NCI-H2227 (cell line): Measurements from ENCODE around the gene CTCFL.

Experiments
- DNase-seq: peaks from one replicate; lab custom pipeline; 2025; ENCODE audit not compliant: unreplicated experiment; lab: John Stamatoyannopoulos, UW

CTCFL gene

GRCh38 chr20:57468523-57469417, 56.2 kb downstream of the CTCFL start:
- DNase-seq, result no peak

- no peak for DNase-seq
These were observed 57.2 kb downstream of the CTCFL start for GRCh38 chr20:57467742-57468141.

DNA sequence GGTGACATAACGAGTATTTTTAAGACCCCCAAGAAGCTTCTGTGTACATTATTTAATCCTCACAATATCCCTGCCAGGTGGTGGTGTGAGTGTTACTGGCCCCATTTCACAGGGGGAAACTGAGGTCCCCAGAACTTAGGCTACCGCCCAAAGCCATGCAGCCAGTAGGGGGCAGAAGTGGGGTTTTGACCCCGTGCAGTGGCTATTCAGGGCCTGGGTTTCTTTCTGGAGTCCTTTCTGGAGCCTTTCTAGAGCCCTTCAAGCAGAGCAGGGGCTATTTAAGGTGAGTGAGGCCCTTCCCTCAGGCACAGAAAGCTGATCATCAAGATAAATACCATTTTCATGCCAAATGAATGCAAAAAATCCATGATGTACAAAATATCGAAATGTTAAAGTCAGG, 59.0 kb downstream of the CTCFL start:
- DNase-seq, result no peak

- DNase-seq, result no peak
These were observed 59.5 kb downstream of the CTCFL start for GRCh38 chr20:57465486-57465885.

- no peak for DNase-seq
These were observed 60.2 kb downstream of the CTCFL start for GRCh38 chr20:57464642-57465211.

- no peak for DNase-seq
These were observed 62.2 kb downstream of the CTCFL start for GRCh38 chr20:57462781-57463180.

- no peak for DNase-seq
These were observed 63.2 kb downstream of the CTCFL start for GRCh38 chr20:57461726-57462125.

DNA sequence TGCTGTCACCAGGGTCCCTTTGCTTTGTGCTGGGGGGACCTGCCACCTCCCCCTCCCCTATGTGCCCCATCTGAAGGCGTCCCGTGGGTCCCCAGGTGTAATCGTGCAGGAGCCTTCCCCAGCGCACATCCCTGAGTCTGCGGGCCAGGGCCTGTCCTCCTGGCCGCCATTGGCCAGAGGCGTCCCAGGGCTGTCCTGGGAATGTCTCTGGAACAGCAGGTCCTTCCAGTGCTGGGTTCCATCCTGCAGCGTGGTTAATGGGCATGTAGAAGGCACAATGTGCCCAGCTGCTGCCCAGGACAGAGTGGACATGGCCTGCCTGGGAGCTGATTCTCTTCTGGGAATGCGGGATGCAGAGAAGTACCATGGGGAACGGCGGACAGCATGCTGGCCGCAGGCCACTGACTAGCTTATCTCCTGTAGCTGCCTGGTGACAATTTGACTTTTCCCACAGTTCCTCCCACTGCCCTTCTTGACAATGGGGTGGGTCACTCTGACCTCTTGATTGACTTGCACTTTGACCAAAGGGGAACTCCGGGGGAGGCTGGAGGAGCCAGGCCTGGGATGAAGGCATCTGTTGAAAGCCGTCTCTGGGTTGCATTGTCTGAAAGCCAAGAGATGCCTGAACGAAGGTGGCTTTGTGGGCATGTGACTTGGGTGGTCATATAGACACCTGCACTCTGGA, 64.0 kb downstream of the CTCFL start:
- no peak for DNase-seq

DNA sequence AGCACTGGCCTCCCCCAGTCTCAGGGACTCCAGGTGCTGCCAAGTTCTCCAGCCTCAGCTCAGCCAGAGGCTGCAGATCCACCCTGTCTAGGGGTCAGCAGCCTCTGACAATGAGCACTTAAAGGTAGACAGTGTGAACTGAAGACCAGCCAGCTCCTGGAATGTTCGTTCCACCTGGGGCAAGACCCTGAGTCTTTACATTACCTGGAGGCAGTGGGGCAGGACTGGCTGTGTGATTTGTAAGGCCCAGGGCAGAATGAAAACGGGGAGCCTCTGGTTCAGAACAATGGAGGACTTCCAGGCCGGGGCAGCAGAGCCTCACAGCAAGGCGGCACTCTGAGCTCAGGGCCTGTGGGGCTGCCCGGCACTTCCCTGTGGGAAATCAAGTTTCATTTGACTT, 65.0 kb downstream of the CTCFL start:
- no peak for DNase-seq

DNA sequence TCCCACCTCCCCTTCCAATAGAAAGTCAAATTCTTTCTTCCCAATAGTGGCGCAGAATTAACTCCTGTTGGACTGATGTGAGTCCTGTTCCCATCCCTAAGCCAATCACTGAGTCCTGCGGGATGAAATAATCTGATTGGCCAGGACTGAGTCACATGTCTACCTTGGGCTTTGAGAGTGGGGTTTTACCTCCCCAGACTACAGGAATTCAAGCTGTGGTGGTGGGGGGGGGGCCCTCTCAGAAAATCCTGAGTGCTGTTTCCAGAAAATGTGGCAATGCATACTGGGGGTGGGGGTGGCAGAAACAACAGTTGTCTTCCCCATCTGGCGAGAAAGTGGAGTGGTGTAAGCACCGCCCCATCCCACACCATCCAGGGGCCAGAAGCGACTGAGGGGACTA, 65.7 kb downstream of the CTCFL start:
- DNase-seq, result no peak

- DNase-seq, result no peak
These were observed 66.4 kb downstream of the CTCFL start for GRCh38 chr20:57458400-57459160.

GRCh38 chr20:57457243-57458095, 67.5 kb downstream of the CTCFL start:
- no peak for DNase-seq

DNA sequence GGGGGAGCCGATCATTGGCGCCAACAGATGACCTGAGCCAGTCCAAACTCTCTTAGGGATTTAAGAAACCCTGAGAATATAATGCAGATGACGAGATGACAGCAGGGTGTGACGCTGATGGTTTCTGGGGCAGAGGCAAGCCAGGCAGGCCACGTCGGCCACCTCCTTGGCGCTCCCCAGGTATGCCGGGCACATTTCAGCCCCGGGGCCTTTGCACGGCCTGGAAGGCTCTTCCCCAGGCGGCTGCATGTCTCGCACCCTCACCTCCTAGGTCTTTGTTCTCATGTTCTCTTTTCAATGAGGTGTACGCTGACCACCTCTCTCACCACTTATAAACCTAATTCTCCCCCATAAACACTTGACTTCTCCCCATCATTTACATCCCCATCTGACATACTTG, 68.8 kb downstream of the CTCFL start:
- DNase-seq, result no peak

GRCh38 chr20:57455386-57455785, 69.6 kb downstream of the CTCFL start:
- no peak for DNase-seq

- DNase-seq, result no peak
These were observed 72.9 kb downstream of the CTCFL start for GRCh38 chr20:57451795-57452661.

GRCh38 chr20:57451431-57451794, 73.5 kb downstream of the CTCFL start:
- no peak for DNase-seq

DNA sequence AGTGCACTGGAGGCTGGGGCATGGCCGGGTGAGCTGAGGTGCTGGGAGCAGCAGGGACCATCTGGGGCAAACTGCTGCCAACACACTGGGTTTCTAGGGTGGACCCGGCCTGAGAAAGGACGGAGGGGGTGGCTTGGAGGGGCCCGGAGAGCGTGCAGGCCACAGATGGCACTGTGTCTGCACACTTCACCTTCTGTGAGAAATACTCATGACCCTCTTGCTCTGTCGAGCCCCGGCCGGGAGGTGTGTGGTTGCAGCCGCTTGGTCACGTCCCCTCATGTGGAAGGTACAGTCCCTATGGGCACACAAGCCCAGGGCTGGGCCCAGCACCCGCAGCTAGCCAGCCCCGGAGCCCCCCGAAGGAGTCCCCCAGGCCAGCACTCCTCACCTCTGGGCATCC, 74.0 kb downstream of the CTCFL start:
- no peak for DNase-seq

GRCh38 chr20:57450419-57450818, 74.5 kb downstream of the CTCFL start:
- DNase-seq, result no peak
